ENCODE measurements around the gene RUNDC3A. TPM values are rescaled to one million over a fixed set of nuclear protein-coding genes. Genes with fewer than 3 reads are reported as not detected.
"Not testable (repeated sequence)": the region's sequence is repeated elsewhere in the genome, so short reads cannot be mapped to it uniquely, and the experiment has no call there.

RUNDC3A gene
- total RNA-seq, 2 experiments from 2014 or later, result 0.10 TPM

GRCh38 chr17:44340553-44340952 is 32.2 kb downstream of the RUNDC3A start:
- H3K9me3 Mint-ChIP-seq; DNase-seq; H3K27me3 Mint-ChIP-seq; H3K4me3 Mint-ChIP-seq; H3K36me3 Mint-ChIP-seq (ENCODE audit: low read depth); POLR2A ChIA-PET; H3K27ac Mint-ChIP-seq; H3K4me1 Mint-ChIP-seq: not testable (repeated sequence)
- CTCF ChIA-PET, result interaction anchor here (1.6 kb wide), 1 partner anchor 10 kb away, joined by 7 read pairs; no protein-coding TSS in a partner anchor

- H3K4me3 Mint-ChIP-seq, result no peak overlapping the region
- H3K36me3 Mint-ChIP-seq (ENCODE audit: low read depth), result no peaks in the 10 kb centered on the region
- ChIA-PET CTCF (interaction anchor here (0.6 to 2.5 kb wide), 7 partner anchors 12 to 424 kb away, joined by 3 to 8 read pairs (median 3); no protein-coding TSS in a partner anchor), POLR2A (no interaction called here)
- H3K27ac Mint-ChIP-seq, result no peak overlapping the region
- H3K27me3 Mint-ChIP-seq, result peaks cover 4% of the 10 kb centered on the region
- DNase-seq, result no peak
- H3K4me1 Mint-ChIP-seq, result peaks cover 26% of the 10 kb centered on the region
- H3K9me3 Mint-ChIP-seq, result no peaks in the 10 kb centered on the region
Measured at GRCh38 chr17:44343510-44344209, 35.3 kb downstream of the RUNDC3A start.

DNA sequence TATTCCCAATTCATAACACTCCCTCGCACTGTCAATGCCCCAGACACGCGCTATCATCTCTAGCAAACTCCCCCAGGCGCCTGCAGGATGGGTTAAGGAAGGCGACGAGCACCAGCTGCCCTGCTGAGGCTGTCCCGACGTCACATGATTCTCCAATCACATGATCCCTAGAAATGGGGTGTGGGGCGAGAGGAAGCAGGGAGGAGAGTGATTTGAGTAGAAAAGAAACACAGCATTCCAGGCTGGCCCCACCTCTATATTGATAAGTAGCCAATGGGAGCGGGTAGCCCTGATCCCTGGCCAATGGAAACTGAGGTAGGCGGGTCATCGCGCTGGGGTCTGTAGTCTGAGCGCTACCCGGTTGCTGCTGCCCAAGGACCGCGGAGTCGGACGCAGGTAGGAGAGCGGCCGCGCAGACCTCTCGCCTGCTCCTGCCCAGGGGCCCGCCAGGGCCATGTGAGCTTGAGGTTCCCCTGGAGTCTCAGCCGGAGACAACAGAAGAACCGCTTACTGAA is 36.6 kb downstream of the RUNDC3A start, which contains the start of gene GRN:
Gene GRN, plus strand, starts transcription at position 364 of the 515 bp plus-strand sequence. CDS start 3,863 bp downstream, outside the sequence.
- peak within 1 kb of the TSS; percentile 62 for H3K27ac Mint-ChIP-seq
- ChIA-PET CTCF (interaction anchor here (0.6 to 2.5 kb wide), 15 partner anchors 10 to 697 kb away, joined by 3 to 13 read pairs (median 4); no protein-coding TSS in a partner anchor), POLR2A (interaction anchor here (0.8 kb wide), 1 partner anchor 160 kb away, joined by 5 read pairs; no protein-coding TSS in a partner anchor)
- H3K4me3 Mint-ChIP-seq, result peak within 1 kb of the TSS; percentile 81
- no peaks in the 10 kb centered on the region for H3K9me3 Mint-ChIP-seq
- no peaks in the 10 kb centered on the region for H3K36me3 Mint-ChIP-seq (ENCODE audit: low read depth)
- peaks cover 27% of the 10 kb centered on the region for H3K4me1 Mint-ChIP-seq
- H3K27me3 Mint-ChIP-seq, result peaks cover 4% of the 10 kb centered on the region
- peak; percentile 91 for DNase-seq

DNA sequence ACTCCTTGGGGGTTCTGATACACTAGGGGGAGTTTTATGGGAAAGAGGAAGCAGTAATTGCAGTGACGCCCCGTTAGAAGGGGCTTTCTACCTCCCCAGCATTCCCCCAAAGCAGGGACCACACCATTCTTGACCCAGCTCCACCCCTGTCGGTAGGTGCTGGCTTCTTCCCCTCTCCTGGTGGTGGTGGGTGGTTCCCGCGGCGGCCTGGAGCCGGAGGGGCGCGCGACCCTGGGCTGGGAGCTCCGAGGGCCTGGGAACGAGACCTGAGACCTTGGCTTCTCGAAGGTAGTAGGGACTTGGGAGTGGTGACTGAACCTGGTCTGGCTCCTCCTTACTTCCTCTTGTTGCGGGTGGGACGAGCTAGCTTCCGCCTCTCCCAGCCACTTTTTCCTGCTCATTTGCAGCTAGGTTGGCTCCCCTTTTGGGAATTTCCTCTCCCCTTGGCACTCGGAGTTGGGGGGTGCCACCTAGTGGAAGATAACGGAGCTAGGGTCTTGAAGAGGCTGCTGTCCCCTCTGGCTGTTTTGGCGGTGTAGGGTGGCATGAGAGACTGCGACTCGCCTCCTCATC is 37.1 kb downstream of the RUNDC3A start:
- Mint-ChIP-seq H3K9me3 (no peaks in the 10 kb centered on the region), H3K27me3 (peaks cover 4% of the 10 kb centered on the region)

DNA sequence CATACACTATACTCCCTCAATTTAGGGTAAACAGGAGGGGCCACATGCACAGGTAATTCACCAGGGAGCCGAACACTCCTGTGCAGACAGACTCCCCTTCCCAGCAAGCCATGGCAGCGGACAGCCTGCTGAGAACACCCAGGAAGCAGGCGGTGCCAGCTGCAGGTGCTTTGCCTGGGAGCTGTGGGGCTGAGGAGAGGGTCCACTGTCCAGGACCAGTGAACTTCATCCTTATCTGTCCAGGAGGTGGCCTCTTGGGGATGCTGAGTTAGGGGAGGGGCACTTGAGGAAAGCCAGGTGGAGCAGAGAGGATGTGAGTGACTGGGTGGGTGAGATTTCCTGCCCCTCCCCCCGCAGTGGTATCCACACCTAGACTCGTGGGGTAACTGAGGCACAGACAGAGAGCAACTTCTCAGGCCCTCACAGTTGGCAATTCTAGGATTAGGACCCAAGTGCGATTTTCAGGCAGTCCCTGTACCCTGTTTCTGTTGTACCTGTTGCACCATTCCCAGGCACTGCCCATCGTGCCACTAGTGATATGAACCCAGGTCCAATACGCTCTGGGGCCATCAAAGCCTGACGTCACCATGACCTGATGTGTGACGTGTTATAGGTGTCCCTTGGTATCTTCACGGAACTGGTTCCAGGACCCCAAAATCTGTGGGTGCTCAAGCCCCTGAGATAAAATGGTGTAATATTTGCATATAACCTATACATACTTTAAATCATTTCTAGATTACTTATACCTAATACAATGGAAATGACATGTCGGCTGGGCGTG is 37.9 kb downstream of the RUNDC3A start:
- no peak for DNase-seq
- Mint-ChIP-seq H3K36me3 (ENCODE audit: low read depth) (no peaks in the 10 kb centered on the region), H3K27me3 (no peaks in the 10 kb centered on the region), H3K4me1 (peaks cover 27% of the 10 kb centered on the region), H3K4me3 (peak overlapping the region; percentile 81), H3K27ac (no peak overlapping the region), H3K9me3 (no peaks in the 10 kb centered on the region)
- ChIA-PET POLR2A (interaction anchor here (0.6 to 0.8 kb wide), 2 partner anchors 17 to 161 kb away, joined by 3 to 5 read pairs; no protein-coding TSS in a partner anchor), CTCF (interaction anchor here (0.7 to 2.5 kb wide), 10 partner anchors 9 to 195 kb away, joined by 3 to 13 read pairs (median 4); partner anchors contain the start of gene FAM171A2)

More for the DNA sequence above, 37.1 kb downstream of the RUNDC3A start:
- ChIA-PET POLR2A (interaction anchor here (0.6 to 0.8 kb wide), 2 partner anchors 16 to 161 kb away, joined by 3 to 5 read pairs; no protein-coding TSS in a partner anchor), CTCF (interaction anchor here (0.6 to 2.5 kb wide), 16 partner anchors 9 to 696 kb away, joined by 3 to 13 read pairs (median 4); partner anchors contain the start of gene FAM171A2)
- H3K36me3 Mint-ChIP-seq (ENCODE audit: low read depth), result no peaks in the 10 kb centered on the region
- DNase-seq, result peak; percentile 52
- H3K27ac Mint-ChIP-seq, result peak overlapping the region; percentile 59
- peaks cover 27% of the 10 kb centered on the region for H3K4me1 Mint-ChIP-seq
- H3K4me3 Mint-ChIP-seq, result peak overlapping the region; percentile 81

DNA sequence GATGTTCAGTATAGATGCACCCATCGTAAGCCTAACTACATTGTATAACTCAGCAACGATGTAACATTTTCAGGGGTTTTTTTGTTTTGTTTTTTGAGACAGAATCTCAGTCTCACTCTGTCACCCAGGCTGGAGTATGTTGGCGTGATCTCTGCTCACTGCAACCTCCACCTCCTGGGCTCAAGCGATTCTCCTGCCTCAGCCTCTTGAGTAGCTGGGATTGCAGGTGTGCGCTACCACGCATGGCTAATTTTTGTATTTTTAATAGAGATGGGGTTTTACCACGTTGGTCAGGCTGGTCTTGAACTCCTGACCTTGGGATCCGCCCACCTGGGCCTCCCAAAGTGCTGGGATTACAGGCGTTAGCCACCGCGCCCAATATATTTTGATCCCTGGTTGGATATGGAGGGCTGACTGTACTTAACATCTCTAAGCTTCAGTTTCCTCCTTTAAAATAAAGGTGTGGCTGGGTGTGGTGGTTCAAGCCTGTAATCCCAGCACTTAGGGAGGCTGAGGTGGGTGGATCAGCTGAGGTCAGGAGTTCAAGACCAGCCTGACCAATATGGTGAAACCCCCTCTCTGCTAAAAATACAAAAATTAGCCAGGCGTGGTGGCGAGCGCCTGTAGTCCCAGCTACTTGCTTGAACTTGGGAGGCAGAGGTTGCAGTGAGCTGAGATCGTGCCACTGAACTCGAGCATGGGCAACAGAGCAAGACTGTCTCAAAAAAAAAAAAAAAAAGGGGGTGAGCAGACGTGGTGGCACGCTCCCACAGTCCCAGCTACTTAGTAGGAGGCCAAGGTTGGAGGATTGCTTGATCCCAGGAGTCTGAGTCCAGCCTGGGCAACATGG is 39.0 kb downstream of the RUNDC3A start:
- H3K27ac Mint-ChIP-seq; H3K36me3 Mint-ChIP-seq (ENCODE audit: low read depth); H3K9me3 Mint-ChIP-seq; H3K4me3 Mint-ChIP-seq; DNase-seq; H3K27me3 Mint-ChIP-seq; POLR2A ChIA-PET: not testable (repeated sequence)
- CTCF ChIA-PET, result interaction anchor here (0.8 to 0.9 kb wide), 2 partner anchors 14 to 137 kb away, joined by 3 read pairs; no protein-coding TSS in a partner anchor
- peaks cover 27% of the 10 kb centered on the region for H3K4me1 Mint-ChIP-seq

GRCh38 chr17:44348234-44348987 is 40.0 kb downstream of the RUNDC3A start:
- DNase-seq, result no peak
- H3K4me3 Mint-ChIP-seq, result no peak overlapping the region
- peak overlapping the region; percentile 12 for H3K27ac Mint-ChIP-seq
- peaks cover 10% of the 10 kb centered on the region for H3K36me3 Mint-ChIP-seq (ENCODE audit: low read depth)
- peaks cover 3% of the 10 kb centered on the region for H3K27me3 Mint-ChIP-seq
- POLR2A ChIA-PET, result no interaction called here
- H3K4me1 Mint-ChIP-seq, result peaks cover 31% of the 10 kb centered on the region
- CTCF ChIA-PET, result no interaction called here
- H3K9me3 Mint-ChIP-seq, result no peaks in the 10 kb centered on the region

GRCh38 chr17:44348988-44349364 is 40.6 kb downstream of the RUNDC3A start:
- DNase-seq, result no peak
- no peak overlapping the region for H3K27ac Mint-ChIP-seq
- no peaks in the 10 kb centered on the region for H3K9me3 Mint-ChIP-seq
- H3K36me3 Mint-ChIP-seq (ENCODE audit: low read depth), result peaks cover 10% of the 10 kb centered on the region
- POLR2A ChIA-PET, result no interaction called here
- peaks cover 3% of the 10 kb centered on the region for H3K27me3 Mint-ChIP-seq
- no peak overlapping the region for H3K4me3 Mint-ChIP-seq
- CTCF ChIA-PET, result interaction anchor here (5.6 kb wide), 1 partner anchor 14 kb away, joined by 39 read pairs; the partner anchor contains the start of gene FAM171A2
- H3K4me1 Mint-ChIP-seq, result peaks cover 31% of the 10 kb centered on the region

GRCh38 chr17:44349553-44350070 is 41.2 kb downstream of the RUNDC3A start:
- H3K36me3 Mint-ChIP-seq (ENCODE audit: low read depth), result peaks cover 10% of the 10 kb centered on the region
- no peak overlapping the region for H3K27ac Mint-ChIP-seq
- DNase-seq, result no peak
- no peak overlapping the region for H3K4me3 Mint-ChIP-seq
- H3K4me1 Mint-ChIP-seq, result peaks cover 30% of the 10 kb centered on the region
- POLR2A ChIA-PET, result no interaction called here
- peaks cover 3% of the 10 kb centered on the region for H3K27me3 Mint-ChIP-seq
- no peaks in the 10 kb centered on the region for H3K9me3 Mint-ChIP-seq
- CTCF ChIA-PET, result interaction anchor here (1.0 to 5.6 kb wide), 6 partner anchors 10 to 145 kb away, joined by 3 to 39 read pairs (median 4); partner anchors contain the start of gene FAM171A2

- POLR2A ChIA-PET, result no interaction called here
- H3K4me3 Mint-ChIP-seq, result no peak overlapping the region
- H3K27me3 Mint-ChIP-seq, result peaks cover 8% of the 10 kb centered on the region
- DNase-seq, result peak; percentile 76
- no peak overlapping the region for H3K27ac Mint-ChIP-seq
- no peaks in the 10 kb centered on the region for H3K9me3 Mint-ChIP-seq
- H3K36me3 Mint-ChIP-seq (ENCODE audit: low read depth), result peaks cover 10% of the 10 kb centered on the region
- H3K4me1 Mint-ChIP-seq, result peaks cover 24% of the 10 kb centered on the region
- CTCF ChIA-PET, result interaction anchor here (0.6 to 5.6 kb wide), 12 partner anchors 9 to 526 kb away, joined by 3 to 39 read pairs (median 4); partner anchors contain the start of gene FAM171A2
Measured at GRCh38 chr17:44350733-44351226, 42.4 kb downstream of the RUNDC3A start.

GRCh38 chr17:44351464-44351863 is 43.1 kb downstream of the RUNDC3A start:
- no peaks in the 10 kb centered on the region for H3K9me3 Mint-ChIP-seq
- H3K36me3 Mint-ChIP-seq (ENCODE audit: low read depth), result peaks cover 10% of the 10 kb centered on the region
- H3K27ac Mint-ChIP-seq, result no peak overlapping the region
- no peak overlapping the region for H3K4me3 Mint-ChIP-seq
- peaks cover 19% of the 10 kb centered on the region for H3K4me1 Mint-ChIP-seq
- peaks cover 8% of the 10 kb centered on the region for H3K27me3 Mint-ChIP-seq
- POLR2A ChIA-PET, result no interaction called here
- no peak for DNase-seq
- CTCF ChIA-PET, result interaction anchor here (1.1 to 5.6 kb wide), 9 partner anchors 9 to 172 kb away, joined by 3 to 39 read pairs (median 4); partner anchors contain the start of gene FAM171A2

All from activated CD4-positive, alpha-beta T cell treated with anti-CD3 and anti-CD28 coated beads, Interleukin-2, amount 10 ng/mL, durations not matched to agents 7 days and 5 days (primary cell).